Head of caudate nucleus (tissue), 42 donors: Measurements from ENCODE around the gene WDR91.

Experiments
- DNase-seq, 42 donors: peaks; one replicate each; pipeline versions ENCODE4 v3.0.0 to v3.0.0-alpha.2; 2020 to 2021; ENCODE audit warnings: mixed read lengths in 7 of 42
- intact Hi-C: fragments of 100-400 bp; cut with DNase I; formaldehyde crosslinking; loops from one replicate; pipeline ENCODE4 v1.15.0; 2022

Gene WDR91

GRCh38 chr7:135152442-135152841 is 58.9 kb downstream of the WDR91 start:
- DNase-seq, result no peak
- intact Hi-C loops, result no loop called here

DNA sequence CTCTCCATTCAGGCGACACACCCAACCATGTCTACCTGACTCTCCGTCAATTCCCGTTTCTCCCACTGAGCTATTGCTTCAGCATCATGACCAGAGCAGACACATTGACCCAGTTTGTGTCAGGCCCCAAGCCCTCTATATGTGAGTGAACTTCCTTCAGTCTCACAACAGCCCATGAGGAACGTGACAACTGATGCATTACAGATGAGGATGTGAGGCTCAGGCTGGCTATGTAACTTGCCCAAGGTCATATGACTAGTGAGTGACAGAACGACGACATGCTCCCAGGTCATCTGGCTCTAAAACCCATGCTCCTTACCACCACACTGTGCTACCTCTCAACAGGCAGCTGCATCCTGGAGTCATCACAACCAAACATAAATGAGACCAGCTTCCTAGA is 59.8 kb downstream of the WDR91 start:
- intact Hi-C loops, result no loop called here
- DNase-seq, result no peak

- intact Hi-C loops, result no loop called here
- DNase-seq, result no peak
Measured at GRCh38 chr7:135151132-135151531, 60.2 kb downstream of the WDR91 start.

- DNase-seq, result no peak
- intact Hi-C loops, result no loop called here
Measured at GRCh38 chr7:135150072-135150782, 61.1 kb downstream of the WDR91 start.

DNA sequence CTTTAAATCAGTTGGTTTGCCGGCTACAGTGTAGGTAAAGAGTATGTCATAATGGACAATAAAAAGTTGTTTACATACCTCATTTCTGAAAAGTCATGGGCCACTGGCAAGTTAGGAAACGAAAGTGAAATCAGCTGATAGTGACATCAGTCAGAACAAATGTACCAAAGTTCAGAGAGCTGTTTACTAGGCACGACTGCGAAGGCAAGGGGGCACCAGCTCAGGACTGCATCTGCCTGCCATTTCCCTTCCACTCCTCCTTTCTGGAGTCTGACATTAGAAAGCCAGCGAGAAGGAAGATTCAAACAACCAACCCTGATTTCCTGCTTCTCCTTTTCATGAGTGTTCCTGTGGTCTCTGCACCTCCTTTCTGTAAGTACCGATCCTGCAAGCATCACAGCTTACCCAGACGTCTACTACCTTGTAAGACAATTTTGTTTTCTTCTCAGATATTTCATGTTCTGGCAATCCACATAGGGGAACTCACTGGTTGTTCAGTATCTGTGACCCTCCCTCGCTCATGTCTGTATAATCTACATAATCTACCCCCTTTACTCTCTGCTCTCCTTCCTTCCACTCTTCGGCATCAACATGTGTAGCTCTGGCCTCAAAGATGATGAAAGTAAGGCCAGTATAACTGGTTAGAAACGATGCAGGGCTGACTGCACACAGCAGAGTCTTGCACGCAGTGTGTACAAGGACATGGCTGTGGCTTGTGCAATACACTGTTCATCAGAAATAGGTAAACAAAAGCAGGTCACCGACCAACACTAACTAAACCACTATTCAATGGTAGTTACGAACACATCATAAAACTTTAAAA is 63.2 kb downstream of the WDR91 start, which contains the start of gene TMEM140:
TSS of gene TMEM140 (plus strand) at position 174 of the 823 bp plus-strand sequence. CDS start 16,370 bp downstream, outside the sequence.
- peak in 24 of 42 donors; percentile 21 to 83 (median 54) for DNase-seq
- intact Hi-C loops, result no loop called here

DNA sequence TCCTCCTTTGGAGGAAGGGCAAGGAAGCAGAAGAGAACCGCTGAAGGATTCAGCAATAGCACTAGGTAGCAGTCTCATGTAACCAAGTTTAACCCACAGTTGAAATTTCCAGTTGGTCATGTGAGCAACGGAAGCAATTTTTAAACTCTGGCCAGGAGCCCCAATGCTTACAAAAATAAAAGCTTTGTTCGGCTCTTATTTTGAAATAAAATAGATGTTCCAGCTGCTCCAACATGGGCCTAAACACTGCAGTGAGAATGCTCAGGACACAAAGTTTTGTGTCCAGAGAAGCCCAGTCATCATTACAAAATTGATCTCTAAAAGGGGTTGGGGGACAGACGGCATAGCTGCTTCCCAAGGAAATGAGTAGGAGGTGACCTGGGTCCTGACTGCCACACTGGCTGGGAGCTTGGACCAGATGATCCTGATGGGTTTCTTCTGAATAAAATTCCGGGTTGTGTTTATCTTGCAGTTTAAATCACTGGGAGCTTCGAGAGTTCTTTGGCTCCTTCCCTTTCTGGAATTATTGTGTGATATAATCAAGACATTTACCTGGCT is 63.9 kb downstream of the WDR91 start:
- no peak for DNase-seq

DNA sequence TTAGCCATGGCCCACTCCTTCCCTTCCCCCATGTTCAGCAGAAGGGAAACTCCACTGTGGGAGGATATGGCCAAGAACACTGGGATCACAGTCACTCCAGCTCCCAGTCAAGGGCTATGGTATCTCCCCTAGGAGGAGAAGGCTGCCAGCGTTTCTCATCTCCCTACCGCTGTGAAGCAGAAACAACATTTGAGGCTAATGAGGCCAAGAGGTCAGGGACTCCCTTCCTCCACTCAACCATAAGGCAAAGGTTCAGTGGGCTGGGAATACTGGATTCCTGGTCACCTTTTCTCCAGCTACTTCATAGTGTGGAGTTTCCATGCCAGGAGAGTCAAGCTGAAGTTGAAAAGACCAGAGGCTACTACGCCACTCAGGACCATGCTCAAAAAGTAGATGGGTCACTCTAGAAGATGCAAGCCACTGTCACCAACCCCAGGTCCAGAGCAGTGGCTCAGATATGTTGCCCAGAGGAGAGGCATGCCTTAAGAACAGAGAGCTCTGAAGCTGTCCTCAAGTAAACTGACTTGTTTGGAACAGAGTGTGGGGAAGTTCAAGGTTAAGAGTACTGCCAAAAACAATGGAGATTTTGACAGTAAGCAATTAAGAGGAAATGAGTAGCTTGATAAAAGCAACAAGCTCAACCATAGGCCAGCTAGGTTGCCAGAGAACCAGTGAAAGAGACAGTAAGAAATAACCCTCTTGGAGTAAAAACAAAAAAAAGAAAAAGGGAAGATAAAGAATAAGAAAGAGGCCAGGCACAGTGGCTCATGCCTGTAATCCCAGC is 67.2 kb downstream of the WDR91 start:
- no peak for DNase-seq
- intact Hi-C loops, result no loop called here

More for the DNA sequence above, 63.9 kb downstream of the WDR91 start:
- intact Hi-C loops, result no loop called here
